Measurements from ENCODE around the gene THOC6. TPM values are rescaled to one million over a fixed set of nuclear protein-coding genes. Genes with fewer than 3 reads are reported as not detected.
A peak's percentile ranks its signal among the peaks of the same experiment; 100 is the strongest.
"Not testable (repeated sequence)": the region's sequence is repeated elsewhere in the genome, so short reads cannot be mapped to it uniquely, and the experiment has no call there.

THOC6 gene
- total RNA-seq, 2 donors from 2014 or later = 18.8 to 19.3 TPM

- intact Hi-C loops (cut with DNase I, micrococcal nuclease) = no loop called here
- DNase-seq (peak in 1 of 2 donors; percentile 39), ATAC-seq (peak; percentile 46)
Measured at GRCh38 chr16:3045758-3046640, 22.2 kb downstream of the THOC6 start, which contains the start of gene MMP25. Gene MMP25 (plus strand): TSS chr16:3046561. CDS start chr16:3046918, 357 bp downstream.

DNA sequence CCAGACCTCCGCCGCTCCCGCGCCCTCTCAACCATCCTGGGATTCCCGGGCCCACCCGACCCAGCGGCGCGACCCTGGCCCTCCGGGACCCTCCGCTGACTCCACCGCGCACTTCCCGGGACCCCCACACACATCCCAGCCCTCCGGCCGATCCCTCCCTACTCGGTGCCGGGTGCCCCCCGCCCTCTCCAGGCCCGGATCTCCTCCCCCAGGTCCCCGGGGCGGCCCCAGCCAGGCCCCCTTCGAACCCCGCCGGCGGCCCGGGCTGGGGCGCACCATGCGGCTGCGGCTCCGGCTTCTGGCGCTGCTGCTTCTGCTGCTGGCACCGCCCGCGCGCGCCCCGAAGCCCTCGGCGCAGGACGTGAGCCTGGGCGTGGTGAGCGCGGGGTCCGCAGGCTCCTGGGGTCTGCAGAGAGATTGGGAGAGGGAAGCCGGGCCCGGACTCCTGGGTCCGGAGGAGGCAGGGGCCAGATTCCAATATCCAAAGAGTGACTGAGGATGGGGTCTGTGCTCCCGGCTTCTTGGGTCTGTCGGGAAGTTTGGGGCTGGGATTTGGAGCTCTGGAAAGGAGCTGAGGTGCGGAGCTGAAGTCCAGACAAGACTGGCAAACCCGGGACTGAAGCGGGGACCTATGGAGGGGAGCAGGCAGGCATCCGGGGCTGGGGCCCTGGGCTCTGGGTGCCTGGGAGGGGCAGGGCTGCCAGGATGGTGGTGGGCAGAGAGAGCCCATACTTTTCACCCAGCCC lies 23.0 kb downstream of the THOC6 start:
- ATAC-seq (peak; percentile 11), DNase-seq (no peak)
- intact Hi-C loops (cut with DNase I, micrococcal nuclease) = no loop called here

GRCh38 chr16:3047387-3047720 lies 23.5 kb downstream of the THOC6 start:
- ATAC-seq (peak; percentile 10), DNase-seq (no peak)
- intact Hi-C loops (cut with DNase I, micrococcal nuclease) = no loop called here

GRCh38 chr16:3049921-3050481 lies 26.2 kb downstream of the THOC6 start:
- DNase-seq (no peak), ATAC-seq (no peak)
- intact Hi-C loops (cut with DNase I, micrococcal nuclease) = no loop called here

DNA sequence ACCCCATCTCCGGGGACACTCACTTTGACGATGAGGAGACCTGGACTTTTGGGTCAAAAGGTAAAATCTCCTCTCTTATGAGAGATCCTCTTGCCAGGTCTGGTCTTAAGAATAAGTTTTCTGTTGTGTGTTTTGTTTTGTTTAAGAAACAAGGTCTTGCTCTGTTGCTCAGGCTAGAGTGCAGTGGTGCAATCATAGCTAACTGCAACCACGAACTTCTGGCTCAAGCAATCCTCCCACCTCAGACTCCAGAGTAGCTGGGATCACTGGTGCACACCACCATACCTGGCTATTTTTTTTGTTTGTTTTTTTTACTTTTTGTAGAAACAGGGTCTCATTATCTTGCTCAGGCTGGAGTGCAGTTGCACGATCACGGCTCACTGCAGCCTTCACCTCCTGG lies 26.7 kb downstream of the THOC6 start:
- ATAC-seq (no peak), DNase-seq (no peak)
- intact Hi-C loops (cut with DNase I, micrococcal nuclease) = no loop called here

DNA sequence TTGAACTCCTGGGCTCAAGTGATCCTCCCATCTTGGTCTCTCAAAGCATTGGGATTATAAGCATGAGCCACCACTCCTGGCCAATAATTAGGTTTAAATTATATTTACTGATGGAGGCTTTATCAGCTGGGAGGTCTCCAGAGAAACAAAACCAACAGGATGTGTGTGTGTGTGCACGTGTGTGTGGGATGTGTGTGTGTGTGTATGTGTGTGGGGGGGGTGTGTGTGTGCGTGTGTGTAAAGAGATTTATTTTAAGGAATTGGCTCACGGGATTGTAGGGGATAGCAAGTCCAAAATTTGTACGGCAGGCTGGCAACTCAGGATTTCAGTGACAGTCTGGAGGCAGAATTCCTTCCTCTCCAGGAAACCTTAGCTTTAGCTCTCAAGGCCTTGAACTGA lies 27.2 kb downstream of the THOC6 start:
- no peak for DNase-seq
- no peak for ATAC-seq
- intact Hi-C loops (cut with DNase I, micrococcal nuclease) = no loop called here

DNA sequence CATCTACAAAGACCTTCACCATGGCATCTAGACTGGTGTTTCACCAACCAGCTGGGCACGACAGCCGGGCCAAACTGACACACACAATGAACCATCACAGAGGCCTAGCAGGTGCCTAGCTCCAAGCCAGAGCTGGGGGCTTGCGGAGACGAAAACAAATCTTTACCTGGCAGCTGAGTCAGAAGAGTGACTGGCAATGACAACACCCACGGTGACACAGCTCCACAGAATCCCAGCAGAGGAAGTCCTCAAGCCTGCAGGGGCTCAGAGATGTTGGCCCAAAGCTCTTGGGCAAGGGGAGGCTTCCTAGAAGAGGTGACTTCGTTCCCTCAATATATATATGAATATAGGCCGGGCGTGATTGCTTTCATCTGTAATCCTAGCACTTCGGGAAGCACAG lies 27.7 kb downstream of the THOC6 start:
- ATAC-seq (no peak), DNase-seq (no peak)
- intact Hi-C loops (cut with DNase I, micrococcal nuclease) = no loop called here

GRCh38 chr16:3052571-3053329 lies 28.9 kb downstream of the THOC6 start:
- ATAC-seq = peak; percentile 21
- DNase-seq; intact Hi-C loops (cut with DNase I, micrococcal nuclease): not testable (repeated sequence)

DNA sequence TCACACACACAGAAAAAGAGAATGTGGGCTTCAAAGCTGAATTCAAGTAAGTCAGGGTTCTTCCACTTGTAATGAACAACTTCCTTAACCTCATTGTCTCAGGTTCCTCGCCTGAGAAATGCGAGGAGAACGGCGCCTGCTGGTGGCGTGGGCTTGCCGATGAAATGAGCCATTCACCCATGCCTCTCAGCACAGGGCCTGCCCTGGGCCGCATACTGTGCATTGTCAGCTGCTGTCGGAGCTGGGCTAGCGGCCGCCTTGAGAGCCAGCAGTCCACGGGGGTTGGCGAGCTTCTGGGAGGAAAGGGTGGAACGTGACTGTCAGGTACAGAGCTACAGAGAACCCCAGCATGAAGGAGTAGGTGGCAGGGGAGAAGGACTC lies 29.5 kb downstream of the THOC6 start:
- intact Hi-C loops (cut with DNase I, micrococcal nuclease); DNase-seq: not testable (repeated sequence)
- peak; percentile 28 for ATAC-seq

DNA sequence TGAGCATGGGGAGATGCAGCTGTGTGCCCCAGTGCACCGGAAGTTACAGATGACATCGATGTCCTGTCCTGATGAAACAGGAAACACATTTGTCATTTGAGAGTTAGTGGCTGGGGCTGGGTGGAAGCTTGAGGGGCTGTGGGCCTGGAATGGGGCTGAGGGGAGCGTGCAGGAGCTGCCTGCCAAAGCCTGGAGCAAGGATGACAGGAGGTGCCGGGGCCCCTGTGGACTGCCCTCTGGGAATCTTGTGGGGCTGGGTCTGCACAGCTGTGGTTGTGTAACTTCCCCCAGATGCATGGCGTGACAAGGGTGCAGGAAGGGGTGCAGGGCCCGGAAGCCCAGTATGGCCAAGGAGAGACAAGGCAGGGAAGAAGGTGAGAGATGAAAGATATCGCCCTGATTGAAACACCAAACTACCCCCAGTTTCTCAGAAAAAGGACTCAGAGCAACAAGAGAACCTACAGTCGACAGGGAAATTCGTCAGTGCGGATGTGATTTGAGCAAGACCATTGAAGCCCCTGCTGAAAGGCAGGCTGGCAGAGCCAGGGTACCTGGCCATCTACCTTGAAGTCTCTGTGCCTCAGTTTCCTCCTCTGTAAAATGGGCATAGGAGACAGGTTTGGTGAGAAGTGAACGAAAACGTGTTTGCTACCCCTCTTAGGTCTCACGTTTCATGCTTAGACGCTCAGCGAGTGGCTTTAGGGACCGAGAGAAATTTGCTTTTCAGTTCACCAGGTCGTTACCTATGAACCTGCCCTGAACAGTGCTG lies 31.3 kb downstream of the THOC6 start:
- intact Hi-C loops (cut with DNase I, micrococcal nuclease) = no loop called here
- DNase-seq (no peak), ATAC-seq (no peak)

DNA sequence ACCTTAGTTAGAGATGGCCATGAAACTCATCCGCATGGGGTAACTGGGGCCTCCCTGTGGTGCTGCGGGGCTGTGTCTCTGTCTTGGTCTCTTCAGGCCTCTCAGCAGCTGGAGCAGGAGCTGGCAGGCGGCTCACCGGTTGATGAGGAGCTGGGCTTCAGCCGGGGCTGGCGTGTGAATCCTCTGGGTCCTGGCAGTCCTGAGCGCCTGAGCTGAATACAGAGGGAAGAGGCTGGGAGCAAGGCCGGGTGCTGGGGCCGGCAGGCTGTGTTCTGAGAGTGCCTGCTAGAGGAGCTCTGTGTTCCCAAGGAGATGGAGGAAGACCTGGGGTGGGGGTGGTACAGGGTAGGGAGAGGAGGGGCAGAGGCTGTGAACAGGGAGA lies 31.9 kb downstream of the THOC6 start:
- ATAC-seq; intact Hi-C loops (cut with DNase I, micrococcal nuclease); DNase-seq: not testable (repeated sequence)

GRCh38 chr16:3056336-3057180 lies 32.7 kb downstream of the THOC6 start:
- no peak for DNase-seq
- intact Hi-C loops (cut with DNase I, micrococcal nuclease) = no loop called here
- ATAC-seq = no peak

- intact Hi-C loops (cut with DNase I, micrococcal nuclease) = no loop called here
- DNase-seq (no peak), ATAC-seq (no peak)
Measured at GRCh38 chr16:3057181-3058138, 33.6 kb downstream of the THOC6 start.

DNA sequence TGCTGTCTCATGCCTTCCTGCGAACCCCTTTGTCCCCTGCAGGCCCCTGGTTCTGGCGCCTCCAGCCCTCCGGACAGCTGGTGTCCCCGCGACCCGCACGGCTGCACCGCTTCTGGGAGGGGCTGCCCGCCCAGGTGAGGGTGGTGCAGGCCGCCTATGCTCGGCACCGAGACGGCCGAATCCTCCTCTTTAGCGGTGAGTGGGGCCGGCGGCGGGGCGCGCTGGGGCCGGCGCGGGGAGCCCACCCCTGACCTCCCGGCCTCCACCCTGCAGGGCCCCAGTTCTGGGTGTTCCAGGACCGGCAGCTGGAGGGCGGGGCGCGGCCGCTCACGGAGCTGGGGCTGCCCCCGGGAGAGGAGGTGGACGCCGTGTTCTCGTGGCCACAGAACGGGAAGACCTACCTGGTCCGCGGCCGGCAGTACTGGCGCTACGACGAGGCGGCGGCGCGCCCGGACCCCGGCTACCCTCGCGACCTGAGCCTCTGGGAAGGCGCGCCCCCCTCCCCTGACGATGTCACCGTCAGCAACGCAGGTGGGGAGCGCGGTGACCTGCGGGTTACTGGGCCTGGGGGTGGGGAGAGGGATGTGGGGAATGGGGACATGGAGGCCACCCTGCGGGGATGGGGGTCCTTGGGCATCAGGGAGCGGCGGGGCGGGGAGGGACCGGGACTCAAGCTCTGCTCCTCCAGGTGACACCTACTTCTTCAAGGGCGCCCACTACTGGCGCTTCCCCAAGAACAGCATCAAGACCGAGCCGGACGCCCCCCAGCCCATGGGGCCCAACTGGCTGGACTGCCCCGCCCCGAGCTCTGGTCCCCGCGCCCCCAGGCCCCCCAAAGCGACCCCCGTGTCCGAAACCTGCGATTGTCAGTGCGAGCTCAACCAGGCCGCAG lies 34.5 kb downstream of the THOC6 start:
- peak; percentile 60 for ATAC-seq
- intact Hi-C loops (cut with DNase I, micrococcal nuclease) = no loop called here
- DNase-seq = peak; percentile 69 to 86

- intact Hi-C loops (cut with DNase I, micrococcal nuclease) = no loop called here
Measured at GRCh38 chr16:3059041-3059722, 35.3 kb downstream of the THOC6 start.

More at GRCh38 chr16:3059041-3059722, 35.3 kb downstream of the THOC6 start:
- ATAC-seq = peak; percentile 86
- DNase-seq = peak; percentile 92

Measured in left colon (tissue), 2 donors.